Prostate gland (tissue), 2 donors: ENCODE measurements around the gene KCP. TPM values are rescaled to one million over a fixed set of nuclear protein-coding genes. Genes with fewer than 3 reads are reported as not detected.

ENCODE experiments used
- DNase-seq: peaks from one replicate; pipeline ENCODE4 v3.0.0-alpha.2; 2019; ENCODE audit warnings: low spot score
- H3K27ac ChIP-seq, 2 donors: fragments of 200-600 bp; sonication (generic); 2 replicates each; pipeline ENCODE4 v1.5.1; 2017 to 2019
- H3K27me3 ChIP-seq: fragments of 200-600 bp; sonication (generic); replicated peaks from 2 replicates; pipeline ENCODE4 v1.5.1; 2019; ENCODE audit not compliant: insufficient read depth
- H3K36me3 ChIP-seq, 2 donors: fragments of 200-600 bp; sonication (generic); 1 replicate in 1 of 2; 2 replicates in 1 of 2; pipeline versions ENCODE4 v1.5.1 to v1.8.1; 2017 to 2019
- H3K4me1 ChIP-seq: fragments of 200-600 bp; sonication (generic); replicated peaks from 2 replicates; pipeline ENCODE4 v1.5.1; 2019
- H3K4me3 ChIP-seq, 2 donors: fragments of 200-600 bp; sonication (generic); 2 replicates each; pipeline ENCODE4 v1.5.1; 2017 to 2019
- H3K9me3 ChIP-seq: fragments of 200-600 bp; sonication (generic); 2 replicates; pipeline ENCODE4 v1.5.1; 2017
- POLR2A ChIP-seq: fragments of 450-650 bp; IDR thresholded peaks from one replicate; pipeline ENCODE4 v1.6.1; 2016; ENCODE audit warnings: antibody characterized with exemption, mild to moderate bottlenecking
- POLR2AphosphoS5 ChIP-seq: sonication (generic); formaldehyde crosslinking; IDR thresholded peaks from one replicate; pipeline ENCODE4 v1.6.1; 2017; ENCODE audit warnings: antibody characterized with exemption
- WGBS: methylation state at CpG from one replicate; pipeline ENCODE4 v1.1.5; 2018; 5-methylcytosine and 5-hydroxymethylcytosine counted together
- intact Hi-C: fragments of 100-400 bp; cut with DNase I; formaldehyde crosslinking; loops from one replicate; pipeline ENCODE4 v1.14.2; 2022
- total RNA-seq, 2 donors: library from RNA; depleted of rRNA; stranded (reverse); fragments of >200 nt; gene quantifications; one replicate each; pipeline ENCODE4 v1.1.0, GENCODE V29; 2016
- TF ChIP-seq, protein P1 (sequence below), 4 experiments: fragments of 200-600 bp in 2 of 4; fragments of 450-650 bp in 2 of 4; sonication (generic) in 2 of 4; IDR thresholded peaks; 1 replicate in 3 of 4; 2 replicates in 1 of 4; pipeline ENCODE4 v1.5.1; 2016 to 2019; ENCODE audit warnings: antibody characterized with exemption in 4 of 4, mild to moderate bottlenecking in 2 of 4, moderate library complexity in 2 of 4

Gene KCP
- total RNA-seq, 2 donors from 2014 or later, result 0.45 TPM; not detected in 1

DNA sequence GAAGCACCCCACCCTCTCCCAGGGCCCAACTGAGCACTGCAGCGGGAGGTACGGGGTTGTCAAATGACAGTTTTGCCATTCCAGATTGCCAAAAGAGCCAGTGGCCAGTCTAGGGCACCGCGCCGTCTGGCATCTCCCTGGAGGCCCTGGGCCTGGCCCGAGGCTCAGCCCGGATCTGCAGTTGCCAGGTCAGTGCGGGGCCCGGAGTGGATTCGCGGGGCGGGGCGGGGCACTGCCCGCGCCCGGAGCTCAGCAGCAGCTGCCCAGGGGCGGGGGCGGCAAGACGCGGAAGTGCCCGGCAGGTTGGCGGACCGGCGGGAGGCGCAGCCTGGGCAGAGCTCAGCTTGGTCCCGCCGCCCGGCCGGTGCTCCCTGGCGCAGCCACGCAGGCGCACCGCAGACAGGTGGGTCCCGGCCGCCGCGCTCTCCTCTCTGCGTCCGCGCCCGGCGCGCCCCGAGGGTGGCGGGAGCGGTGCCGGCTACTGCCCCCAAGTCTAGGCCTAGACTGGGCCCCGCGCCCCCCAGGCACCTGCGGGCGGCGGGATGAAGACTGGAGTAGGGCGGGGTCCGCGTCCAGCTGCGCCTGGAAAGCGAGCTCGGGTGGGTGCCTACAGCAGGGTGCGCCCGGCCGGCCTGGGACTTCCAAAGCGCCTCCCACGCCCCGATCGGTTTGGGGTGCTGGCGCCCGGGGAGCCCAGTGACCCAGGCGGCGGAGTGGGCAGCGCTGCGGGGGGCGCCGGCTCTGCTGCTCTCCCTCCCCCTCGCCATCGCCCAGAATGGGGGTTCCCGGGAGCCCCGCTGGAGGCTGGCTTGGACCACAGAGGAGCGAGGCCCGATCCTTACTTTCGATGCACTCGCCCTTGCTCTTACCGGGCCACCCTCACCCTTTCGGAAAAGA lies 27.4 kb upstream of the KCP start, which contains the start of gene IRF5:
IRF5 (plus strand) TSS at position 281 of the 897 bp plus-strand sequence. CDS start 4,155 bp downstream, outside the sequence.
- 1% methylated on average over 52 of the region's 83 CpGs for WGBS
- Histone ChIP-seq H3K4me3 (peak within 1 kb of the TSS; percentile 47 to 58), H3K36me3 (no peaks in the 10 kb centered on the region), H3K4me1 (peaks cover 5% of the 10 kb centered on the region), H3K27ac (no peak within 1 kb of the TSS), H3K27me3 (no peaks in the 10 kb centered on the region), H3K9me3 (no peaks in the 10 kb centered on the region)
- peak; percentile 49 for DNase-seq
- intact Hi-C loops, result no loop called here
- TF ChIP-seq POLR2A, result peak; percentile 47
- TF ChIP-seq, protein P1, sequence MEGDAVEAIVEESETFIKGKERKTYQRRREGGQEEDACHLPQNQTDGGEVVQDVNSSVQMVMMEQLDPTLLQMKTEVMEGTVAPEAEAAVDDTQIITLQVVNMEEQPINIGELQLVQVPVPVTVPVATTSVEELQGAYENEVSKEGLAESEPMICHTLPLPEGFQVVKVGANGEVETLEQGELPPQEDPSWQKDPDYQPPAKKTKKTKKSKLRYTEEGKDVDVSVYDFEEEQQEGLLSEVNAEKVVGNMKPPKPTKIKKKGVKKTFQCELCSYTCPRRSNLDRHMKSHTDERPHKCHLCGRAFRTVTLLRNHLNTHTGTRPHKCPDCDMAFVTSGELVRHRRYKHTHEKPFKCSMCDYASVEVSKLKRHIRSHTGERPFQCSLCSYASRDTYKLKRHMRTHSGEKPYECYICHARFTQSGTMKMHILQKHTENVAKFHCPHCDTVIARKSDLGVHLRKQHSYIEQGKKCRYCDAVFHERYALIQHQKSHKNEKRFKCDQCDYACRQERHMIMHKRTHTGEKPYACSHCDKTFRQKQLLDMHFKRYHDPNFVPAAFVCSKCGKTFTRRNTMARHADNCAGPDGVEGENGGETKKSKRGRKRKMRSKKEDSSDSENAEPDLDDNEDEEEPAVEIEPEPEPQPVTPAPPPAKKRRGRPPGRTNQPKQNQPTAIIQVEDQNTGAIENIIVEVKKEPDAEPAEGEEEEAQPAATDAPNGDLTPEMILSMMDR (IDR thresholded peaks at IDR 0.05), result no peak

DNA sequence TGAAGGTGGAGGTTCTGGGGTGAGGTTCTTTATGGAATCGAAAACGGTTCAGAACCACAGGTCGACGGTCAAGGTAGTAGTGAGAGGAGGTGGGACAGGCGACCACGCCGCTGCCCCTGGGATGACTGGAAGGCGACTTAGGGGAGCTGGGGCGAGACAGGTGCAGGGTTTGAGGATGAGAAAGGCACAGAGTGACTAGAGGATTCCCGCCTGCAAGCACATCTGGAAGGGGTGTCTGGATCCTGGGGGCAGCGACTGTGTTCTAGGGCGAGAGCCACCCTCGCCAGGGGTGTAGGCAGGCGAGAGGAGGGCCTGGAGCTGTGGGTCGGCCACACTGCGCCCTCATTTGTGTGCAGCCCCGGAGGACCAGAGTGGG lies 26.8 kb upstream of the KCP start:
- TF ChIP-seq, protein P1 (IDR thresholded peaks at IDR 0.05), result no peak
- TF ChIP-seq POLR2AphosphoS5 (no peak), POLR2A (no peak)
- no peaks in the 10 kb centered on the region for H3K36me3 ChIP-seq
- no peaks in the 10 kb centered on the region for H3K9me3 ChIP-seq
- H3K4me1 ChIP-seq, result peaks cover 5% of the 10 kb centered on the region
- no peaks in the 10 kb centered on the region for H3K27me3 ChIP-seq
- WGBS, result 65% methylated on average over 17 of the region's 17 CpGs
- peak overlapping the region in 1 of 2 donors; percentile 58 for H3K4me3 ChIP-seq
- intact Hi-C loops, result no loop called here
- no peak overlapping the region for H3K27ac ChIP-seq
- no peak for DNase-seq

GRCh38 chr7:128936798-128937197 lies 26.3 kb upstream of the KCP start:
- 92% methylated on average over 4 of the region's 4 CpGs for WGBS
- H3K4me3 ChIP-seq, result no peak overlapping the region
- no peak overlapping the region for H3K27ac ChIP-seq
- H3K4me1 ChIP-seq, result peaks cover 5% of the 10 kb centered on the region
- H3K27me3 ChIP-seq, result no peaks in the 10 kb centered on the region
- TF ChIP-seq, protein P1 (IDR thresholded peaks at IDR 0.05), result no peak
- TF ChIP-seq POLR2A (no peak), POLR2AphosphoS5 (no peak)
- no peaks in the 10 kb centered on the region for H3K9me3 ChIP-seq
- DNase-seq, result no peak
- intact Hi-C loops, result no loop called here
- H3K36me3 ChIP-seq, result no peaks in the 10 kb centered on the region

GRCh38 chr7:128935342-128935730 lies 24.8 kb upstream of the KCP start:
- DNase-seq, result no peak
- Histone ChIP-seq H3K27ac (no peak overlapping the region), H3K4me3 (no peak overlapping the region), H3K36me3 (no peaks in the 10 kb centered on the region), H3K27me3 (no peaks in the 10 kb centered on the region), H3K9me3 (no peaks in the 10 kb centered on the region), H3K4me1 (peaks cover 5% of the 10 kb centered on the region)
- intact Hi-C loops, result no loop called here
- WGBS, result 64% methylated on average over 6 of the region's 6 CpGs
- TF ChIP-seq, protein P1 (IDR thresholded peaks at IDR 0.05), result no peak
- TF ChIP-seq POLR2AphosphoS5, result no peak
- TF ChIP-seq POLR2A, result no peak
